Activated CD4-positive, alpha-beta T cell treated with anti-CD3 and anti-CD28 coated beads for 36 hours (primary cell): ENCODE measurements around the gene PIGM. TPM values are rescaled to one million over a fixed set of nuclear protein-coding genes. Genes with fewer than 3 reads are reported as not detected.

Experiments
- ATAC-seq: fragments of 200-7000 bp; cut with Tn5 transposase; one replicate; pipeline ENCODE4 v1.10.0; 2021; ENCODE audit warnings: mild to moderate bottlenecking, moderate library complexity
- CTCF ChIA-PET: fragments of 350-600 bp; sonication (Branson Sonifier 250); formaldehyde crosslinking; loops from one replicate; lab custom pipeline; 2021; ENCODE audit warnings: antibody characterized with exemption; lab: Charles Lee
- POLR2A ChIA-PET: fragments of 350-600 bp; sonication (Branson Sonifier 250); formaldehyde crosslinking; loops from one replicate; lab custom pipeline; 2021; ENCODE audit warnings: antibody characterized with exemption, inconsistent platforms; lab: Charles Lee
- DNase-seq: peaks from one replicate; pipeline ENCODE4 v3.0.0-alpha.2; 2020
- H3K27ac Mint-ChIP-seq: one replicate; pipeline ENCODE4 v1.8.0; 2021; ENCODE audit warnings: mixed read lengths
- H3K27me3 Mint-ChIP-seq: one replicate; pipeline ENCODE4 v1.8.0; 2021; ENCODE audit warnings: mixed read lengths
- H3K36me3 Mint-ChIP-seq: one replicate; pipeline ENCODE4 v1.8.0; 2021; ENCODE audit warnings: low read depth, mixed read lengths
- H3K4me1 Mint-ChIP-seq: one replicate; pipeline ENCODE4 v1.8.0; 2021; ENCODE audit warnings: mixed read lengths
- H3K4me3 Mint-ChIP-seq: one replicate; pipeline ENCODE4 v1.8.0; 2021; ENCODE audit warnings: mild to moderate bottlenecking, moderate library complexity, mixed read lengths
- H3K9me3 Mint-ChIP-seq: one replicate; pipeline ENCODE4 v1.8.0; 2021; ENCODE audit warnings: low read depth, mixed read lengths
- intact Hi-C, 2 experiments: fragments of 100-400 bp; cut with DNase I in 1 of 2; cut with micrococcal nuclease in 1 of 2; formaldehyde crosslinking; loops; one replicate each; pipeline versions ENCODE4 v1.14.2 to v1.15.1; 2022 to 2024; cut with DNase I, micrococcal nuclease
- total RNA-seq, 2 experiments: library from RNA; stranded (reverse); gene quantifications; one replicate each; pipeline ENCODE4 v1.2.3, GENCODE V29; 2021

PIGM gene
- total RNA-seq, 2 experiments from 2014 or later: 4.3 to 4.7 TPM

DNA sequence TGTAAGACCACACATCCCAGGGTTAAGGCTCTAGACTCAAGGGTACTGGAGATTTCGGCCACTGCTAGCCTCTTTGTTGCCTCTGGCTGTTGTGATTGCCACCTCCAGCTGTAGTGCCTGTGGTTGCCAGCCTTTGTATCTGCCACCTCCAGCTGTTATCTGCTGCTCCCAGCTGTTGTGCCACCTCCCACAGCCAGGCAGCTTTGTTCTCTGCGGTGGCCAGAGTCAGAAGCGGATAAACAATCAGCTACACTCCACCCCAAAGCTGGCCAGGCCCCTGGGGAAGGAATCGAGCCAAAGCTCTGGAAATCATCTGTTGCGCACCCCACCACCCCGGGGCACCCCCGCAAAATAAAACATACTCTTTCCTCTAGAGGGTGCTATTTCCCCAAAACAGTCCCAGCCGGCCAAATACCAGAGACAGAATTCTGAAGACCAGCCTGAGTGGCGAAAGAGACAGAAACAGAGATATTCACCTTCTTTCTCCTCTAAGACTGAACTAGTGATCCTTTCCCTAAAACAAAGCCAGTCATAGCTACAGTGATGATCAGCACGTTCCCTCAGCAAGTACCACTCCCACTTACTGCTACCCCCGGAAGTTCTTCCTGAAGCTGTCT lies 14.8 kb upstream of the PIGM start:
- Mint-ChIP-seq H3K36me3 (no peaks in the 10 kb centered on the region), H3K27ac (peak overlapping the region; percentile 81), H3K4me3 (peak overlapping the region; percentile 55), H3K9me3 (no peaks in the 10 kb centered on the region), H3K4me1 (peaks cover 12% of the 10 kb centered on the region), H3K27me3 (peaks cover 13% of the 10 kb centered on the region)
- POLR2A ChIA-PET: no interaction called here
- intact Hi-C loops: loop anchor here (1.0 to 2.0 kb wide), 3 partner anchors 32 to 38 kb away; no protein-coding TSS in a partner anchor
- CTCF ChIA-PET: interaction anchor here (0.5 to 38.5 kb wide), 34 partner anchors 8 to 768 kb away, joined by 3 to 636 read pairs (median 4); partner anchors contain the start of genes IGSF8, KCNJ10, KCNJ9 and PEX19
- peak; percentile 67 for DNase-seq
- ATAC-seq: peak; percentile 87

DNA sequence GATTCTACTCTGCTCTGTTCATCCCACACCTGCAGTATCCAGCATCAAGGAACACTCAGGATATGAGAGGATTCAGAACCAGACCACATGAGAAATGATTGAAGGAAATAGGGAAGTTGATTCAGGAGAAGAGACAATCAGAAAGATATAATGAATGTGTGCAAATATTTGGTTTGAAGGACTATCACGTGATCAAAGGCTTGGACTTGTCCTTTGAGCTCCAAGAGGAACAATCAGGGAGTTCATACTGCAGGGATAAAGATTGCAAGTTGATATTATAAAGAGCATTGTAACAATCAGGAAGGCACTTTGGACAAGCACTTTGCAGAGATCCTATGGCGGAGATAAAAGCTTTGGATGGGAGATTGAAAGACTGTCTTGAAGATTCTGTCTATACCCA lies 13.9 kb upstream of the PIGM start:
- peaks cover 12% of the 10 kb centered on the region for H3K4me1 Mint-ChIP-seq
- no peak overlapping the region for H3K4me3 Mint-ChIP-seq
- ATAC-seq (no peak), DNase-seq (no peak)
- H3K9me3 Mint-ChIP-seq: no peaks in the 10 kb centered on the region
- H3K36me3 Mint-ChIP-seq: no peaks in the 10 kb centered on the region
- ChIA-PET POLR2A (interaction anchor here (0.6 kb wide), 1 partner anchor 13 kb away, joined by 5 read pairs; no protein-coding TSS in a partner anchor), CTCF (interaction anchor here (0.6 to 38.5 kb wide), 21 partner anchors 8 to 331 kb away, joined by 3 to 636 read pairs (median 7); partner anchors contain the start of genes IGSF8, KCNJ10, KCNJ9 and PIGM)
- no peak overlapping the region for H3K27ac Mint-ChIP-seq
- intact Hi-C loops: loop anchor here (1.0 to 2.0 kb wide), 3 partner anchors 33 to 39 kb away; no protein-coding TSS in a partner anchor
- peaks cover 12% of the 10 kb centered on the region for H3K27me3 Mint-ChIP-seq

- CTCF ChIA-PET: interaction anchor here (0.6 to 38.5 kb wide), 2 partner anchors 35 to 248 kb away, joined by 3 to 636 read pairs; partner anchors contain the start of genes KCNJ10 and KCNJ9
- Mint-ChIP-seq H3K4me1 (peaks cover 12% of the 10 kb centered on the region), H3K9me3 (no peaks in the 10 kb centered on the region), H3K27me3 (peaks cover 9% of the 10 kb centered on the region), H3K27ac (no peak overlapping the region), H3K36me3 (no peaks in the 10 kb centered on the region), H3K4me3 (no peak overlapping the region)
- ATAC-seq: no peak
- POLR2A ChIA-PET: no interaction called here
- intact Hi-C loops: no loop called here
- DNase-seq: no peak
Observed at GRCh38 chr1:160043543-160043942, 11.8 kb upstream of the PIGM start.

DNA sequence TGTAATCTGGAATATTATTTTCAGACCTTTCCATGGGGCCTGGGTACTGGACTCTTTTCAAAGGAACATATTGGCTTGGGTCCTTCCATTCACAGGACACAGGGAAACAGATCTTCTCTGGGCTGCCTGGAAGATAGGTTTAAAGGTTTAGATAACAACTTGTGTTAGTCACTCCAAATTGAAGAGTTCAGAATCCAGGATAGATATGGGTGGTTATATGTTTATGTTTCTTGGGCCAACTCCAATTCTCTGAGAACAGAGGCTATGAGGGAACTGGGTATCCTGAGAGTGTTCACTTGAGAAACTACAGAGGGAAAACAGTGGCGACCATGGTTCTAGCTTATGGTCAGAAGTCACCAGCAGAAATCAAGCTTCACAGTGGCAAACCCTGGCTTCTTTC lies 8.7 kb upstream of the PIGM start:
- DNase-seq (no peak), ATAC-seq (no peak)
- H3K27me3 Mint-ChIP-seq: peaks cover 3% of the 10 kb centered on the region
- H3K36me3 Mint-ChIP-seq: no peaks in the 10 kb centered on the region
- H3K4me3 Mint-ChIP-seq: no peak overlapping the region
- H3K27ac Mint-ChIP-seq: no peak overlapping the region
- intact Hi-C loops: no loop called here
- H3K4me1 Mint-ChIP-seq: peaks cover under 1% of the 10 kb centered on the region
- POLR2A ChIA-PET: no interaction called here
- no peaks in the 10 kb centered on the region for H3K9me3 Mint-ChIP-seq
- CTCF ChIA-PET: interaction anchor here (0.8 to 2.1 kb wide), 5 partner anchors 10 to 46 kb away, joined by 3 to 5 read pairs (median 3); no protein-coding TSS in a partner anchor

- Mint-ChIP-seq H3K27ac (peak overlapping the region; percentile 92), H3K36me3 (peaks cover 1% of the 10 kb centered on the region), H3K9me3 (no peaks in the 10 kb centered on the region), H3K4me3 (peak overlapping the region; percentile 96), H3K27me3 (no peaks in the 10 kb centered on the region), H3K4me1 (peaks cover 34% of the 10 kb centered on the region)
- intact Hi-C loops: loop anchor here in 1 of 2 experiments (5.0 kb wide), 2 partner anchors 50 to 65 kb away; partner anchors contain the start of genes IGSF8 and KCNJ9
- ChIA-PET POLR2A (interaction anchor here (0.9 to 1.4 kb wide), 2 partner anchors 9 to 955 kb away, joined by 3 read pairs; no protein-coding TSS in a partner anchor), CTCF (interaction anchor here (0.6 to 4.5 kb wide), 8 partner anchors 9 to 345 kb away, joined by 3 to 57 read pairs (median 6); partner anchors contain the start of gene KCNJ9)
- DNase-seq (peak; percentile 27), ATAC-seq (no peak)
Observed at GRCh38 chr1:160032165-160032820, 503 bp upstream of the PIGM start.

DNA sequence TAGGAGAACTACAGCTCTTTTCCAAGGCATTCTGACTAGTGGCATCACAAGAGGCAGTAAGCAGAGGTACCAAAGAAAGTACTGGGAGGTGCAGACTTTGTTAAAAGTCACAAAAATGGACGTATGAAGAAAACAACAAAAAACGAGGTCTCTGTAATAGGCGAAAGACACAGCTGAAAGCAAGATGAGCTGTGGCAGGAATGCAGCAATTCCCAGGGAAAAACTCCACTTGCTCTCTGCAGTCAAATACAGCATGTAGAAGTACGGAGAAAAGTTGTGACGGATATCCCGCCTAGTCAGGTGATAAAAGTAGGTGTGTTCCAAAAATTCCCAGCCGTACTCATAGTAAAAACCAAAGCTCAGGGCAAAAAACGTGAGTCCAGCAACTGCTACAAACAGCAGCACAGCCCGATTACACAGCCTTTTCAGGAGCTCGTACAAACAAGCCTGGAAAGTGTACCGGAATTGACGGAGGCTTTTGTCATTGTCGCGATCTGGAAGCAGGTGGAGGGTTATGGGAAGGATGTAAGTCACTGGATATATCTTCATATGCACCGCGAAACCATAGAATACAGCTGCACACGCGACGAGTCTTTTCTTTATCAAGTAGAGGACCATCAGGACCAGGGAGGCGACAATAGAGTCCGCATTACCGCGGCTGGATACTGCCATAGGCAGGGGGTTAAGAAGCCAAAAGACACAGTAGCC lies 979 bp downstream of the PIGM start:
- peaks cover 4% of the 10 kb centered on the region for H3K36me3 Mint-ChIP-seq
- ATAC-seq (peak; percentile 16), DNase-seq (no peak)
- no peaks in the 10 kb centered on the region for H3K9me3 Mint-ChIP-seq
- no peaks in the 10 kb centered on the region for H3K27me3 Mint-ChIP-seq
- peak overlapping the region; percentile 92 for H3K27ac Mint-ChIP-seq
- H3K4me3 Mint-ChIP-seq: peak overlapping the region; percentile 96
- intact Hi-C loops: loop anchor here (1.0 to 5.0 kb wide), 9 partner anchors 51 to 254 kb away; partner anchors contain the start of genes DUSP23 (in 2 of the 2), IGSF8 (in 2 of the 2), DCAF8 (in 1 of the 2) and KCNJ9 (in 1 of the 2)
- CTCF ChIA-PET: interaction anchor here (0.9 to 4.5 kb wide), 14 partner anchors 9 to 347 kb away, joined by 3 to 57 read pairs (median 4); partner anchors contain the start of gene TAGLN2
- POLR2A ChIA-PET: interaction anchor here (1.2 to 1.9 kb wide), 4 partner anchors 9 to 953 kb away, joined by 3 to 8 read pairs (median 4); partner anchors contain the start of gene TAGLN2
- H3K4me1 Mint-ChIP-seq: peaks cover 34% of the 10 kb centered on the region

GRCh38 chr1:160028426-160028825 lies 3.4 kb downstream of the PIGM start:
- Mint-ChIP-seq H3K27me3 (no peaks in the 10 kb centered on the region), H3K9me3 (no peaks in the 10 kb centered on the region), H3K36me3 (peaks cover 6% of the 10 kb centered on the region), H3K27ac (no peak overlapping the region), H3K4me3 (no peak overlapping the region), H3K4me1 (peaks cover 29% of the 10 kb centered on the region)
- DNase-seq (no peak), ATAC-seq (no peak)
- intact Hi-C loops: no loop called here
- POLR2A ChIA-PET: no interaction called here
- CTCF ChIA-PET: interaction anchor here (1.0 kb wide), 1 partner anchor 18 kb away, joined by 4 read pairs; no protein-coding TSS in a partner anchor

DNA sequence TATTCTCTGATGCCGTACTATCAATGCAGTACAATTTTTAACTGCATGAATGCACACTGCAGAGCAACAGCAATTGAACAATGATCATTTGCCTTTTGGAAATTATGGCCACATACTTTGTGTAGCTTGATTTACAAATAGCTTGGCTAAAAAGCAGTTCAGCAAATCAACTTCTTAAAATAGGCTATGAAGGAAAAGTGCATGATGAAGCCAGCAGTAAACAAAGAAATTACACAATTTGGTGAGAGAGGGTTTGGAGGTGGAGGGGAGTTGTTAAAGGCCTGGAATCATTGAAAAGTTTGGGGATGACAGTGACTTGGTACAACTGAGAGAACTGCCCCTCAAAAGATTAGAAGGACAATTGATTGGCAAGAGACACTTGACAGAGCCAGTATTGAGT lies 6.5 kb downstream of the PIGM start:
- H3K27me3 Mint-ChIP-seq: no peaks in the 10 kb centered on the region
- H3K27ac Mint-ChIP-seq: no peak overlapping the region
- peaks cover 5% of the 10 kb centered on the region for H3K36me3 Mint-ChIP-seq
- CTCF ChIA-PET: interaction anchor here (0.6 to 3.4 kb wide), 5 partner anchors 10 to 20 kb away, joined by 3 to 12 read pairs (median 4); no protein-coding TSS in a partner anchor
- DNase-seq: no peak
- no peak overlapping the region for H3K4me3 Mint-ChIP-seq
- POLR2A ChIA-PET: no interaction called here
- intact Hi-C loops: no loop called here
- H3K9me3 Mint-ChIP-seq: no peaks in the 10 kb centered on the region
- no peak for ATAC-seq
- H3K4me1 Mint-ChIP-seq: peaks cover 12% of the 10 kb centered on the region

DNA sequence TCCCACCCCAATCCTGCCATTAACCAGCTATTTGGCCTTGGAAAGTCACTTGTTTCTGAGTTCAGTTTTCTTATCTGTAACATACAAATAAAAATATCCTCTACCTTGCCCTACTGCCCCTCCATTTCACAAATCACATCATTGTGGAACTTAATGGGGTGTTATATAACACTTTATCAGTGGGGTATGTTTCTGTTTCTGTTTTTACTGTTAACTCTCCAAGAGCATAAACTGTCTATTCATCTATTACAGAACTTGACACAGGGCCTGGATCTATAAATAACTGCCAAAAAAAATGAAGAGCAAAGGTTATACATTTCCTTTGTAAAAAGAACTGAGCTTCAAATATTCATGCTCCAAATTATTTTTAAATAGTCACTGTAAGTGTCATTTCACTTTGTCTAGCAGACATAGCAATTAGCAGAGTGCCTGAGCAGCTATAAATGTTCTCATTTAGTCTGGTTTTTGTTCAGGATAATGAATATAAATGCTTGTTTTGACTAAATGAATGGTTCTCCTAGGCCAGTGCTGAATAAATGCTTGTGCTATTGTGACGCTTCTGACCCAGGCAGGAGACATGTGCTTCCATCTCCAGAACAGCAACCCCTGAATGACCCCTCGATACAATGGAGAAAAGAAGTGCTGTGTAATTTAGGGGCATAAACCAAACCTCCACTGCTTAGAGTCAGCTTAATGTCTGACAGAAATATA lies 7.4 kb downstream of the PIGM start:
- H3K4me1 Mint-ChIP-seq: peaks cover 7% of the 10 kb centered on the region
- H3K36me3 Mint-ChIP-seq: peaks cover 5% of the 10 kb centered on the region
- no peaks in the 10 kb centered on the region for H3K27me3 Mint-ChIP-seq
- no peak for DNase-seq
- no peak for ATAC-seq
- no peak overlapping the region for H3K4me3 Mint-ChIP-seq
- no peak overlapping the region for H3K27ac Mint-ChIP-seq
- CTCF ChIA-PET: interaction anchor here (0.7 to 3.4 kb wide), 5 partner anchors 9 to 46 kb away, joined by 3 to 12 read pairs (median 5); partner anchors contain the start of gene KCNJ10
- POLR2A ChIA-PET: no interaction called here
- no peaks in the 10 kb centered on the region for H3K9me3 Mint-ChIP-seq
- intact Hi-C loops: no loop called here
